ENCODE data around the gene NPAT.
"Not testable (repeated sequence)": the region's sequence is repeated elsewhere in the genome, so short reads cannot be mapped to it uniquely, and the experiment has no call there.

Gene NPAT

GRCh38 chr11:108135845-108136544 lies 86.4 kb downstream of the NPAT start:
- peaks cover 2% of the 10 kb centered on the region for H3K36me3 ChIP-seq (ENCODE audit: control insufficient read depth, insufficient read depth, low read length)
- no peak for DNase-seq (ENCODE audit: extremely low read depth, insufficient read length)
- H3K27me3 ChIP-seq (replicated peaks; ENCODE audit: control insufficient read depth, insufficient read depth, low read length) = no peaks in the 10 kb centered on the region
- H3K4me3 ChIP-seq (replicated peaks; ENCODE audit: low read depth, low read length) = no peak overlapping the region
- TF ChIP-seq CTCF (IDR thresholded peaks at IDR 0.05; ENCODE audit: insufficient read depth, low read length, poor library complexity, severe bottlenecking) = peak; percentile 40

DNA sequence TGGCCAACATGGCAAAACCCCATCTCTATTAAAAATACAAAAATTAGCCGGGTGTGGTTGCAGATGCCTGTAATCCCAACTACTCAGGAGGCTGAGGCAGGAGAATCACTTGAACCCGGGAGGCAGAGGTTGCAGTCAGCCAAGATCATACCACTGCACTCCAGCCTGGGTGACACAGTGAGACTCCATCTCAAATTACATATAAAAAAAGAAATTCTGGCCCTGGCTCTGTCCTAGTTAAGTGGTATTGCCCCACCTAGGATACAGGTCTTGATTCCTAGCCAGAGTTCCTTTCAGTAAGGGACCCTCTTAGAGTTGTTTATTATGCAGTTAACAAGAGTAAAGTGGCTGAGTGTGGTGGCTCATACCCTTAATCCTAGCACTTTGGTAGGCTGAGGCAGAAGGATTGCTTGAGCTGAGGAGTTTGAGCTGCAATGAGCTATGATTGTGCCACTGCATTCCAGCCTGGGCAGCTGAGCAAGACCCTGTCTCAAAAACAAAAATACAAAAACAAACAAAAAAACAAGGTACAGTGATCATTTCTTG lies 89.4 kb downstream of the NPAT start:
- not testable (repeated sequence) for DNase-seq (ENCODE audit: extremely low read depth, insufficient read length); H3K36me3 ChIP-seq (ENCODE audit: control insufficient read depth, insufficient read depth, low read length); H3K4me3 ChIP-seq (replicated peaks; ENCODE audit: low read depth, low read length); H3K27me3 ChIP-seq (replicated peaks; ENCODE audit: control insufficient read depth, insufficient read depth, low read length)

DNA sequence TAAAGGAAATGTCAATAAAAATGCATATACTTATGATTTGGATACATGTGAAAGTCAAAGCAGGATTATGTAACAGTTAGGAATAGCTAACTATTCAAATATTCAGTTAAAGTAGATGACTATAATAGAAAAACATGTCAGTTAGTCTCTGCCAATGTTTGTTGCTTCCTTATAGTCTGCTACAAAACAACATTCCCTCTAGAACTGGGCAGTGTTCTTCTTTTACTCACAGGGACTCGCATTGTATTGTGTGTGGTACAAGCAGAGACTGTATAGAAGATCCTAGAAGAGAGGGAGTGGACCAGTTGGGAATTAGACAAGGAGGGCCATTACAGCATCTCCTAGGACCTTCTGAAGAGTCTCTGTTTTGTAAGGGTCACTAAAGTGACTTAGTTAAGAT lies 90.4 kb downstream of the NPAT start:
- Histone ChIP-seq H3K27me3 (replicated peaks; ENCODE audit: control insufficient read depth, insufficient read depth, low read length) (no peaks in the 10 kb centered on the region), H3K36me3 (ENCODE audit: control insufficient read depth, insufficient read depth, low read length) (no peaks in the 10 kb centered on the region; the same call in none of the 2 replicates), H3K4me3 (replicated peaks; ENCODE audit: low read depth, low read length) (no peak overlapping the region)
- DNase-seq (ENCODE audit: extremely low read depth, insufficient read length) = no peak
- TF ChIP-seq CTCF (IDR thresholded peaks at IDR 0.05; ENCODE audit: insufficient read depth, low read length, poor library complexity, severe bottlenecking) = no peak

DNA sequence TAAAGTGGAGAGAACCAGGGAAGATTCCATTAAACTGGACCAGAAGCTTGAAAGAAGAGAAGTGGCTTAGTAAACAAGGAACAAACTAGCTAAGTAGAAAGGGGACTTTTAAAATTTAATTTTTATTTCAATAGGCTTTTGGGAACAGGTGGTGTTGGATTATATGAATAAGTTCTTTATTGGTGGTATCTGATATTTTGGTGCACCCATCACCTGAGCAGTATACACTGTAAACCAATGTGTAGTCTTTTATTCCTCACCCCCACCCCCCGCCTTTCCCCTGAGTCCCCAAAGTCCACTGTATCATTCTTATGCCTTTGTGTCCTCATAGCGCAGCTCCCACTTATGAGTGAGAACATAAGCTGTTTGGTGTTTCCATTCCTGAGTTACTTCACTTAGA lies 93.7 kb downstream of the NPAT start:
- H3K27me3 ChIP-seq (replicated peaks; ENCODE audit: control insufficient read depth, insufficient read depth, low read length) = no peaks in the 10 kb centered on the region
- DNase-seq (ENCODE audit: extremely low read depth, insufficient read length) = no peak
- H3K4me3 ChIP-seq (replicated peaks; ENCODE audit: low read depth, low read length) = no peak overlapping the region
- H3K36me3 ChIP-seq (ENCODE audit: control insufficient read depth, insufficient read depth, low read length) = no peaks in the 10 kb centered on the region; the same call in none of the 2 replicates
- no peak for TF ChIP-seq CTCF (IDR thresholded peaks at IDR 0.05; ENCODE audit: insufficient read depth, low read length, poor library complexity, severe bottlenecking)

DNA sequence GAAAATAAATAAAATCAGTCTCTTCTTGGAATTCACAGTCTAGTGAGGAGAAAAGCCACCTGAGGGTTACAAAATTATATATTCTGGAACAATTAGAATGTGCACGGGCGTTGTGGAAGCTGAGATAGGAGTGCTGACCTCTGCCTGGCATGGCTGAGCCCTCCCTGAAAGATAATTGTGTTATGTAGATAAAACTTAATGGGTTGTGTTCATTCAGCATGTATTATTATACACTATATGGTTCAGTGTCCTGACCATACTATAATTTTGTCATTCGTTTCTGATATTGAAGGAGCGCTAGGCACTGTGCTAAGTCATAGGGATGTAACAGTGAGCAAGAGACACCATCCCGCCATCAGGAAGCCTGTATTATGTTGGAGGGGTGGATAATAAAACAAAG lies 97.3 kb downstream of the NPAT start:
- H3K27me3 ChIP-seq (replicated peaks; ENCODE audit: control insufficient read depth, insufficient read depth, low read length) = no peaks in the 10 kb centered on the region
- no peaks in the 10 kb centered on the region; the same call in 1 of the 2 replicates for H3K36me3 ChIP-seq (ENCODE audit: control insufficient read depth, insufficient read depth, low read length)
- H3K4me3 ChIP-seq (replicated peaks; ENCODE audit: low read depth, low read length) = no peak overlapping the region
- DNase-seq (ENCODE audit: extremely low read depth, insufficient read length) = no peak
- no peak for TF ChIP-seq CTCF (IDR thresholded peaks at IDR 0.05; ENCODE audit: insufficient read depth, low read length, poor library complexity, severe bottlenecking)

DNA sequence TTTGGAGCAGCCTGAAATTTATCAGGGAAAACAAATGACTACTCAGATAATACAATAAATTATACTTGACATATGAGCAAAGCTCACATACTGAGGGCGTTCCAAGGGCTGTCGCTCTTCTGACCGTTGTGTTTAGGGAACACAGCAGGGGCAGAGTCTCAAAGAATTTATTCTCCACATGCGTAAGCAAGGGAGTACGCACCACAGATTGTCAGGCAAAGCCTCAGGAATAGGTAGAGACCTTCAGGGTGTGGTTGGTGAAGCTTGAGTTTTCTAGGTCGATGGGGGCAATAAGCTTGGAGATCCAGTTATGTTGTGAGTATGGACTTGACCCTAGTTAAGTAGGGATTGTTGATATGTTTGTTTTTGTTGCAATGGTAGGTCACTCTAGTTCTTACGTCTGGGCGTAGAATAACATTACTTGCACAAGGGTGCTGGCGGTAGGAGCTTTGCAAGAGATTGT lies 100.2 kb downstream of the NPAT start:
- TF ChIP-seq CTCF (IDR thresholded peaks at IDR 0.05; ENCODE audit: insufficient read depth, low read length, poor library complexity, severe bottlenecking) = no peak
- peak overlapping the region; percentile 86 for H3K4me3 ChIP-seq (replicated peaks; ENCODE audit: low read depth, low read length)
- H3K36me3 ChIP-seq (ENCODE audit: control insufficient read depth, insufficient read depth, low read length) = no peaks in the 10 kb centered on the region
- H3K27me3 ChIP-seq (replicated peaks; ENCODE audit: control insufficient read depth, insufficient read depth, low read length) = no peaks in the 10 kb centered on the region
- no peak for DNase-seq (ENCODE audit: extremely low read depth, insufficient read length)

Measured in GM06990 (cell line).